Stimulated activated CD4-positive, alpha-beta T cell treated with anti-CD3 and anti-CD28 coated beads, Interleukin-1b, Interleukin-23, amount 100 ng/mL, for 48 hours (primary cell): Measurements from ENCODE around the gene RAI1.
"Not testable (repeated sequence)": the region's sequence is repeated elsewhere in the genome, so short reads cannot be mapped to it uniquely, and the experiment has no call there.

Experiments used
- DNase-seq: peaks from one replicate; pipeline ENCODE4 v3.0.0-alpha.2; 2020

RAI1 gene

DNA sequence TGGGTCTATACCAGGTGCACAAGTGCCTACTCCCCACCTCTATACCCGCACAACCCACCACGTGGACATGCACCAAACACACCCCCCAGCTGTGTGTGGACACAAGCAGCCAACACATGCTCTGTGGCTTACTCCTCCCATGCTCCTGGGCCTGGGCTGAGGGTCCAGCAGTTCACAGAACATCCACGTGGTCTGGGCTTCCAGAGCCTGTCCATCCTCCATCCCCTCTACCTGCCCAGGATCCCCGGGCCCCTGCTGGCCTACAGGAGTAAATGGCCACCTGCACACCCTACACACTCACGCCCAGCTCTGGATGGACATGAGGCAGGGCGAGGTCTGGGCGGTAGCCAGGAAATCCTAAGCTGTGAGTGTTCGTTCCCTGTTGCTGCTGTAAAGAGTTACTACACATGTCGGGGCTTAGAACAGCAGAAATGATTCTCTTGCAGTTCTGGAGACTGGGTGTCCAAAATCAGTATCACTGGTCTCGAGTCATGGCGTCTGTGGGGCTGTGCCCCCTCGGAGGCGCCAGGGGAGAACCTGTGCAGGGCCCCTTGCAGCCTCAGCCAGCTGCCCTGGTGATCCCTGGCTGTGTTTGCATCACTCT lies 15.0 kb upstream of the RAI1 start:
- DNase-seq = no peak

- no peak for DNase-seq
These were observed 14.0 kb upstream of the RAI1 start for GRCh38 chr17:17667231-17667630.

DNA sequence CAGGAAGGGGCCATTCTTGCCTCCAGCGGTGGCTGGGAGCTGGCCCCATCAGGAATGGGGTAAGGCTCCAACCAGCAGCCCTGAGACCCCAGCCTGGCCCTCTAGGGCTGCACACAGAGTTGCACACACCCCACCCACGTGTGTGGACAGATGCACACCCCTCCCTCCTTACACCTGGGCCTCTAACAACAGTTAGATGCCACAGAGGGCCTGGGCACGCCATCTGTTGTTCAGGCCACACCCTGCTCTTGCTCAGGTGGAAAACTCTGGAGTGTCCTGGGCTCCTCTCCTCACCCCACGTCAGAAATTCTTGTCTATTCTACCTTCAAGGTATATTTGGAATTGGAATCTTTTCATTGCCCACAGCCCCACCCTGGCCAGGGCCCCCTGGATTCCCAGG lies 13.3 kb upstream of the RAI1 start:
- no peak for DNase-seq

DNA sequence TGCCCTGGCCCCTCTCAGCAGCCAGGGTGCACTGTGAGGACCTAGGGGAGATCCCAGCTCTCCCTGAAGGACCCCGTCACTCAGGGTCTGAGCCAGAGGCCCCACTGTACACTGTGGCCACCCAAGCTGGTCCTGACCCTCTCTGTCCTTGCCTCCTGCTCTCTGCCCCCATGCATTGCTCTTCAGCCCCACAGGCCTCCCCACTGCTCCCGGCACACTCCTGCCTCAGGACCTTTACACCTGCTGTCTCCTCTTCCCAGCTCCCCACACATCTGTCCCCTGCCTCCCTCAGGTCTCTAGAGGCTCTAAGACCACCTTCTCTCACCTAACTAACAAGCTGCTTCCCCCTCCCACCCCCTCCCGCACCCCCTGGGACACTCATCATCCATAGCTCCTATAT lies 12.9 kb upstream of the RAI1 start:
- DNase-seq = no peak

- no peak for DNase-seq
These were observed 12.3 kb upstream of the RAI1 start for GRCh38 chr17:17668775-17669579.

DNA sequence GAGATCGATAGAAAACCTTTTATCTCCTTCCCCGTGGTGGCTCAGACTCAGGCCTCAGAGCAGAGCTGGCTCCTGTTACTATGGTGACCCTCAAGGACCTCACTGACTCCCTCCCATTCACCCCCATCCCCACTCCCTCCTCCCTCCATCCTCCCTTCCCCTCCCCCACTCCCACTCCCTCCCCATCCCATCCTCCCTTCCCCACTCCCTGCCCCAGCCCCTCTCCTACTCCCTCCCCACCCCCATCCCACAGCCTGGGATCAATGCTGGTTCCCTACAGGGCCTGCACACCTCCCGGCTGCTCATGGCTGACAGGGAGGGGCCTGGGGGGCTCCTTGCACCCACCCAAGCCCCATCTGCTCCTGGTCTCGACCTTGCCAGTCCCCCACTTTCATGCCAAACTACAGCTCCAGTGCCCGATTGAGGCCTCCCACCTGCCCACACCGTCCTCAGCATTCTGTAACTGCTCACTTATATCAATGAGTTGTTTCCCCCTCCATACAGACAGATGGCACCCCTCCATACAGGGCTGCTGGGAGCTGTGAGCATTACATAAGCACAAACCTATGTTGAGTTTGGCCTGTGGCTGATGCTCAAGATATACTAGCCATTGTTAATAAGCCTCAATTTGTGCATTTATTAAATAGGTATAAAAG lies 11.6 kb upstream of the RAI1 start:
- no peak for DNase-seq

DNA sequence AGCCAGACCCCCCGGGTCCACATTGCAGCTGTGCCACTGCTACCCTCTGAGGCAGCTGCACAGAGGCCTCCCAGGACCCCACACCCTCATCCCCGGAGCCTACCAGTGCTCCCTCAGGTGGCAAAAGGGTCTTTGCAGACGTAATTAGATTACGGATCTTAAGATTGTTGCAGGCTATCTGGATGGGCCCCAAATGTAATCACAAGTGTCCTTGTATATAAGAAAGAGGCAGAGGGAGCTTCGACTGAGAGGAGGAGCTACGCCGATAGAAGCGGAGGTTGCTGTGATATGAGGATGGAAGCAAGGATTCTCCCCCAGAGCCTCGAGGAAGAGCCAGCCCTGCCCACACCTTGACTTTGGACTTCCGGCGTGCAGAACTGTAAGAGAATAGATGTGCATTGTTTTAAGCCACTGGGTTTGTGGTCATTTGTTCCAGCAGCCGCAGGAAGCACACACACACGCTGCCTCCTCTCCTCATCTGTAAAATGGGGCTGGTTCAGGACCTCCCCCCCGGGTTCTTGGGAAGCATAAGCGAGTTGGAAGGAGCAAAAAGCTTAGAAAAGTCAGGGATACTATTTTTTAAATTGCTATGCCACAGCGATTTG lies 10.5 kb upstream of the RAI1 start:
- DNase-seq = no peak

DNA sequence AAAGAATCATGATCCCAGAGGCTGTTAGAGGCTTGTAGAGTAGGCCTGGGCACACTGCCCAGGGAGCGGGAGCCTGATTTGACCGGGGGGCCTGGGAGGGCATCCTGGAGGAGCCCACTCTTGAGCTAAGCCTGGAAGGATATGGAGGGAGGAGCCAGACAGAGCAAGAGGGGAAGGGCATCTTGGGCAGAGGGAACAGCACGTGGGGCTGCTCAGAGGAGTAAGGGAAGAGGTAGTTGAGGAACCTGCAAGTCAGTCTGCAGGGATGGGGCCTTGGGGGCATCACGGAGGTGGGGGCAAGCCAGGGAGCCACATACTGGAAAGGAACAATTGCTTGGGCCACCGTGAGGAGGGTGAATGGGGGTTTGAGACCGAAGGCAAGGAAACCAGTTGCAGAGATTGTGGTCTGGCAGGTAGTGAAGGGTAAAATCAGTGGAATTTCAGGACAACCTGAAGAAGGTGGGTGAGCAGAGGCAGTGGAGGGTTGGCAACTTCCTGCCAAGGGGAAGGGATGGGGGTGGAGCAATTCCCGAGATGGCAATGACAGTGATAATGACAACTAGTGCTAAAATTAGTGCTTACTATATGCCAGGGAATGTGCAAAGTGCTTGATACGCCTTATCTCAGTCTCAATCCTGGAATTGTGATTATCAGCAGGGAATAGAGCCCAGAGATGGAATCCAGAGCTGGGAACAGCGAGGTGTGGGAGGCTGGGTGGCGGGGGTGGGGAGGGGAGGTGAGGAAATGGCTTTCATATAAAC lies 9.7 kb upstream of the RAI1 start:
- no peak for DNase-seq

DNA sequence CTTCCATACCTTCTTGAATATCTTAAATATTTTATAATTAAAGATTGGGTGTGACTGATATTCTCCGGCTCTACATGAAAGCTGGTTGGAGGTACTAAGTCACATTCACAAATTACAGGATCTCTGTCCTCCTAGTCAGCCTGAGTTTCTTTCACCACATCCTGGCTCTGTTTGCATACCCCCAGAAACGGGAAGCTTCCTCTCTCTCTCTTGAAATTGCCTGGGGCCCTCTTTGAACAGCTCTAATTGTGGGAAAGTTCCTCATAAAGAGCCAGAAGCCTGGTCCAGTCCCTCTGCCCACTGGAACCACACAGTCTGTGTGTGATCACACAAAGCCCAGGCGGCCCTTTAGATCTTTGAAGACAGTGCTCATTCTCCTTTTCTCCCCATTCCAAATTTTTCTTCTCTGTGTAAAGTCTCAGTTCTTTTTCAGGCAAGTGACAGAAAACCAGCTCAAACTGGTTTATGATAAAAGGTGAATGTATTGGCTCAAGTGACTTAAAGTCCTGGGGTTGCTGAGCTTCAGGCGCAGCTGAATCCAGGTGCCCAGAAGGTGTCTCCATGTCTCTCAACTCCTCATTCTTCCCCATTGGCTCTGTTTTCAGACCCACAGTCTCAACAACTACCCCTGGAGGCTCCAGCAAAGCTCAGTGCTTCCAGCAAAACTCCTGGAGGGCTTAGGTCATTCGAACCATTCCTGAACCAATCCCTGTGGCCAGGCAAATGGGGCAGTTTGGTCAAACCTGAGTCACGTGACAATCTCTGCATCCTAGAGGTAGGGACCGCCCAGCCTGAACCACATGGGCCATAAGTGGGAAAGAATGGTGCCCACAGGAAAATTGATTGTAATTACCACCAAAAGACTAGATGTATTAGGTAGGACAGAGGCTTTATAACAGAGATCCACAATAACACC lies 8.5 kb upstream of the RAI1 start:
- no peak for DNase-seq

GRCh38 chr17:17675416-17675815 lies 5.8 kb upstream of the RAI1 start:
- no peak for DNase-seq

GRCh38 chr17:17675925-17676534 lies 5.2 kb upstream of the RAI1 start:
- no peak for DNase-seq

GRCh38 chr17:17676752-17677151 lies 4.5 kb upstream of the RAI1 start:
- no peak for DNase-seq

DNA sequence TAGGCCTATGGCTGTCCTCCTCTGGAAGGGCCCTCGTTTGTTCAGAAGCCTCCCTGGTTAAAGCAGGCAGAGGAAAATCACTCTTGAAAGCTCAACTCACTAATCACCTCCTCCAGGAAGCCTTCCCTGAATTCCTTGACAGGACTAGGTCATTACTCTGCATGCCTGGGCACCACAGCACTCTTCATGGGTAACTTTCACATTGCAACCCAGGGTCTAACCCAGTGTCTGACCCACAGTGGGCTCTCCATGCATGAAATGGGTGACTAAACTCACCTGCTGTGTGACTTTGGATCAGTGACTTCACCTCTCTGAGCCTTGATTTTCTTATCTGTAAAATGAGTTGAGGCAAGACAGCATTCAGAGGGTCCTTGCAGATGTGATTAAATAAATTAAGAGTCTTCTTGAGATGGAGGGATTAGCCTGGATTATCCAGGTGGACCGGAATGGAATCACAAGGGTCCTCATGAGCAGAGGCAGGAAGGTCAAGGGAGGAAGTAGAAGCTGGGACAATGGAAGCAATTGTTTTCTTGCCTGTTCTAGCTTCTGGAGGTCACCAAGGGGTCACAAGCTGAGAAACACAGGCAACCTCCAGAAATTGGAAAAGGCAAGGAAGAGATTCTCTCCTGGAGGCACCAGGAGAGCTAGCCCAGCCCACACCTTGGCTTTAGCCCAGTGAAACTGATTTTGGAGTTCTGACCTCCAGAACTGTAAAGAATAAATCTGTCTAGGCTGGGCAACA lies 3.8 kb upstream of the RAI1 start:
- no peak for DNase-seq

DNA sequence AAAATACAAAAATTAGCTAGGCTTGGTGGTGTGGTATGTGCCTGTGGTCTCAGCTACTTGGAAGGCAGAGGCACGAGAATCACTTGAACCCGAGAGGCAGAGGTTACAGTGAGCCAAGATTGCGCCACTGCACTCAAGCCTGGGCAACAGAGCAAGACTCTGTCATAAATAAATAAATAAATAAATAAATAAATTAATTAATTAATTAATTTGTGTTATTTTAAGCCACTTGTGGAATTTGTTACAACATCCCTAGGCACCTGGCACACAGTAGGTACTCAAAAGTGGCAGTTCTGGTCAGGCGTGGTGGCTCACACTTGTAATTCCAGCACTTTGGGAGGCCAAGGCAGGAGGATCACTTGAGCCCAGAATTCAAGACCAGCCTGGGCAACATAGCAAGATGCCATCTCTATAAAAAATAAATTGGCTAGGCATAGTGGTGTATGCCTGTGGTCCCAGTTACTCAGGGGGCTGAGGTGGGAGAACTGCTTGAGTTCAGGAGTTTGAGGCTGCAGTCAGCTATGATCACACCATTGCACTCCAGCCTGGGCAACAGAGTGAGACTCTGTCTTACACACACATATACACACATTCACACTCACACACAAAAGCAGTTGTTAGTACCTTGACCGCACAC lies 3.1 kb upstream of the RAI1 start:
- DNase-seq = not testable (repeated sequence)

DNA sequence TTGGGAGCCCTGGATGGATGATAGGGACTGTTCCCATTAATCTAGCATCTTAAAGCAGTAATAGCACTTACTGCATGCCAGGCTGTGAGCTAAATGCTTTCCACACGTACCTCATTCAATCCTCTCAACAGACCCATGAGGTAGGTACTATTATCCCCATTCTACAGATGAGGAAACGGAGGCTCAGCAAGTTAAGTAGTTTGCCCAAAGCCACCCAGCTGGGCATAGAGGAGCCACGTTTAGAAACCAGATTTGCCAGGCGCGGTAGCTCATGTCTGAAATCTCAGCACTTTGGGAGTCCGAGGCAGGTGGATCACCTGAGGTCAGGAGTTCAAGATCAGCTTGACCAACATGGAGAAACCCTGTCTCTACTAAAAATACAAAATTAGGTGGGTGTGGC lies 2.0 kb upstream of the RAI1 start:
- DNase-seq = no peak

- no peak for DNase-seq
These were observed 1.5 kb upstream of the RAI1 start for GRCh38 chr17:17679748-17680147.

- no peak for DNase-seq
These were observed 626 bp upstream of the RAI1 start for GRCh38 chr17:17680477-17681186.

DNA sequence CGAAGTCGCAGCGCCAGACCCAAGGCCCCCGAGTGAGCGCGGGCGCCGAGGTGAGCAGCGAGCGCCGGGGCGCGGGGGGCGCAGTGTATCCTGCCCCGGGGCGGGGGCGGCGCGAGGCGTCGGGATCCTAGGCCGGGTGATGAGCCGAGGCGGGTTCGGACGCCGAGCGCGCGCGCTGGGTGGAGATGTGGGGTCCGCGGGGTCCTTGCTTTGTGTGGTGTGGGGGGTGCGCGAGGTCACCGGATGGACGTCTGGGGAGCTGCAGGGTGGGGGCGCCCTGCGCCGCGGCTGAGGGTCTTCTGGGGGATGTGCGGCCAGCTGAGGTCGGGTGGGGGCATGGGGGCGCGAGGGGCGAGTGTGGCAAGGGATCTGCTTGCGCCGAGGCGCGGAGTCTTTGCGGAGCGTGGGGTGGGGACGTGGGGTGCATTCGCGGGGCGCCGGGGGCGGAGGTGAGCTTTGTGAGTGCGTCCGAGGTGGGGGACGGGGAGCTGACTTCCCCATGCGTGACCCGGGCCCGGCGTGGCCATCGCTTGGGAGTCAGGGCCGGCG lies 560 bp downstream of the RAI1 start:
- DNase-seq = peak; percentile 16

- DNase-seq = peak; percentile 51
These were observed 1.1 kb downstream of the RAI1 start for GRCh38 chr17:17682293-17682736.
